ENCODE results near the gene SHMT1. TPM values are rescaled to one million over a fixed set of nuclear protein-coding genes. Genes with fewer than 3 reads are reported as not detected.

The SHMT1 gene
- total RNA-seq, 2 donors from 2014 or later: 10.1 to 16.5 TPM

- 48 to 66% methylated on average over 5 of the region's 5 CpGs for WGBS, 2 donors
- TF ChIP-seq POLR2A (IDR thresholded peaks at IDR 0.05): no peak
- TF ChIP-seq CTCF (IDR thresholded peaks at IDR 0.05): no peak
- no peaks in the 10 kb centered on the region for H3K9me3 ChIP-seq
- ATAC-seq (no peak), DNase-seq (no peak)
- no peak overlapping the region for H3K4me3 ChIP-seq
- H3K36me3 ChIP-seq (replicated peaks in 1 of 2; ENCODE audit: insufficient read depth in 1 of 2, low read depth in 2 of 2): peaks cover 13 to 45% of the 10 kb centered on the region in 2 donors
- no peak overlapping the region for H3K27ac ChIP-seq
- no peaks in the 10 kb centered on the region for H3K4me1 ChIP-seq
- intact Hi-C loops (cut with DNase I): no loop called here
- H3K27me3 ChIP-seq: no peaks in the 10 kb centered on the region
Measured at GRCh38 chr17:18280766-18281371, 82.5 kb downstream of the SHMT1 start.

GRCh38 chr17:18280249-18280648 lies 83.1 kb downstream of the SHMT1 start:
- Histone ChIP-seq H3K27ac (no peak overlapping the region), H3K9me3 (no peaks in the 10 kb centered on the region), H3K4me1 (no peaks in the 10 kb centered on the region), H3K36me3 (replicated peaks in 1 of 2; ENCODE audit: insufficient read depth in 1 of 2, low read depth in 2 of 2) (peaks cover 13 to 44% of the 10 kb centered on the region in 2 donors), H3K27me3 (no peaks in the 10 kb centered on the region), H3K4me3 (no peak overlapping the region)
- ATAC-seq: no peak
- TF ChIP-seq POLR2A (IDR thresholded peaks at IDR 0.05) (no peak), CTCF (IDR thresholded peaks at IDR 0.05) (no peak)
- intact Hi-C loops (cut with DNase I): no loop called here
- no peak for DNase-seq
- whole genome bisulfite sequencing, 2 donors: 79 to 97% methylated on average over 4 of the region's 4 CpGs

GRCh38 chr17:18278867-18279266 lies 84.5 kb downstream of the SHMT1 start:
- no peak for DNase-seq
- WGBS, 2 donors: 85 to 94% methylated on average over 3 of the region's 3 CpGs
- H3K4me3 ChIP-seq: no peak overlapping the region
- peaks cover 13 to 41% of the 10 kb centered on the region in 2 donors for H3K36me3 ChIP-seq (replicated peaks in 1 of 2; ENCODE audit: insufficient read depth in 1 of 2, low read depth in 2 of 2)
- H3K27ac ChIP-seq: no peak overlapping the region
- H3K4me1 ChIP-seq: no peaks in the 10 kb centered on the region
- intact Hi-C loops (cut with DNase I): no loop called here
- H3K9me3 ChIP-seq: no peaks in the 10 kb centered on the region
- no peaks in the 10 kb centered on the region for H3K27me3 ChIP-seq
- no peak for TF ChIP-seq CTCF (IDR thresholded peaks at IDR 0.05)
- TF ChIP-seq POLR2A (IDR thresholded peaks at IDR 0.05): no peak
- no peak for ATAC-seq

Small RNAs within 50 kb of the gene (microRNA-seq; reads per million reads assigned to microRNA genes)
- 0 reads per million in 2 donors for gene MIR6778 (ENCODE audit: borderline number of aligned reads in 2 of 2, borderline replicate concordance in 2 of 2)

Small RNAs within 50 kb of the gene (small RNA-seq; reads per million reads assigned to genes)
- not detected for gene AL353997.5

Other genes starting within 250 kb of the SHMT1 start
- 10 to 100 TPM; 45.4 to 48.8 TPM for gene ALKBH5, start 179.7 kb downstream of the SHMT1 start, total RNA-seq
- gene LLGL1, start 137.9 kb downstream of the SHMT1 start, total RNA-seq: 10 to 100 TPM in 1 of 2 donors, 1 to 10 TPM in 1; 6.6 to 11.4 TPM
- gene FLII, start 104.8 kb downstream of the SHMT1 start, total RNA-seq: 100 to 1,000 TPM; 154 to 173 TPM
- gene MIEF2, start 102.9 kb downstream of the SHMT1 start, total RNA-seq: 10 to 100 TPM; 16.2 to 21.8 TPM
- 10 to 100 TPM; 13.2 to 22.3 TPM for gene TOP3A, start 48.6 kb downstream of the SHMT1 start, total RNA-seq
- 1 to 10 TPM; 7.9 to 9.1 TPM for gene SMCR8, start 48.3 kb downstream of the SHMT1 start, total RNA-seq
- gene EVPLL, start 14.2 kb upstream of the SHMT1 start, total RNA-seq: not detected
- not detected for gene LGALS9C, start 113.2 kb upstream of the SHMT1 start, total RNA-seq

Data from body of pancreas (tissue), 4 donors.